Measurements from ENCODE around the gene CDH4. TPM values are rescaled to one million over a fixed set of nuclear protein-coding genes. Genes with fewer than 3 reads are reported as not detected.

The CDH4 gene
- total and polyA plus RNA-seq, 2 donors (not counting 3 experiments of a cell fraction or from before 2014, with no cell fraction given) = 0.17 to 0.51 TPM

DNA sequence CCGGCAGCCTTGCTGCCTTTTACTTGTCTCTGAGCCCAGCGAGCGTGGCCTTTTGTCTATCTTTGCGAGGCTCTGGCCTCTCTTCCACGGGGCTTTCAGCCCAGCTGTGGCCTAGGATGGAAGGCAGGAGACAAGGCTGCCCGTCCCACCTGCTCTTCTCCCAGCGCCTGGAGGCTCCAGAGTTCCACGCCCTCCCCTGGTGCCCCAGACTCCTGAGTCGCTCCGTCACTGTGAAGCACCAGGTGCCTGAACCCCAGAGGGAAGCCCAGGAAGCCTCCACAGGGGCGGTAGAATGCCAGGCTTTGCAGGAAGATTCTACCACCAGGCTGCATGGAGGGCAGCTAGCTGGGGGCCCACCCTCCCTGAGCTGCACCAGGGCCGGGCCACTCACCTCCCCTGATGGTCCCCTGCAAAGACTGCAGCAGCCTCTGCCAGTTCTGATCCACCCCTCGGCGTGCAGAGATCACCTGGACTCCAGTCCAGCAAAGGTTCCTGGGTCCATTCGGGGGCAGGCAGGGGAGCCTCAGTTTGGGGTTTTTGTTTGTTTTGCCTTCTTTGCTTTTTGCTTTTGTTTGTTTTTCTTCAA is 384.6 kb downstream of the CDH4 start:
- Histone ChIP-seq H3K79me2 (ENCODE audit: control insufficient read depth, insufficient read depth, low read length) (no peaks in the 10 kb centered on the region), H3K27ac (ENCODE audit: insufficient read depth, low read depth, low read length) (no peak overlapping the region), H3K9me3 (replicated peaks; ENCODE audit: control insufficient read depth, insufficient read depth, low read length) (peaks cover 6% of the 10 kb centered on the region), H3K27me3 (ENCODE audit: control insufficient read depth in 2 of 2, insufficient read depth in 2 of 2, low read length in 2 of 2) (no peaks in the 10 kb centered on the region), H3K4me2 (ENCODE audit: insufficient read depth, low read length) (no peak overlapping the region), H3K9ac (replicated peaks; ENCODE audit: extremely low read depth, insufficient read depth, low read length) (no peak overlapping the region), H2AFZ (ENCODE audit: low read depth, low read length) (no peak overlapping the region), H3K4me1 (ENCODE audit: control insufficient read depth, extremely low read depth, insufficient read depth, low read length) (no peaks in the 10 kb centered on the region), H3K36me3 (ENCODE audit: control insufficient read depth in 2 of 2, extremely low read depth in 1 of 2, insufficient read depth in 2 of 2, low read length in 2 of 2) (no peaks in the 10 kb centered on the region), H4K20me1 (replicated peaks; ENCODE audit: control insufficient read depth, extremely low read depth, insufficient read depth, low read length) (no peaks in the 10 kb centered on the region), H3K9me1 (replicated peaks; ENCODE audit: control insufficient read depth, extremely low read depth, insufficient read depth, low read length) (no peaks in the 10 kb centered on the region), H3K4me3 (replicated peaks in 1 of 3; ENCODE audit: insufficient read depth in 1 of 3, low read depth in 1 of 3, low read length in 3 of 3) (no peak overlapping the region)
- FAIRE-seq = no peak
- DNase-seq (ENCODE audit: low read depth, low spot score) = no peak
- TF ChIP-seq GATA2 (IDR thresholded peaks at IDR 0.05; ENCODE audit: insufficient read depth, insufficient read length, low read depth, low read length) (no peak), POLR2AphosphoS5 (IDR thresholded peaks at IDR 0.05; ENCODE audit: insufficient read depth, low read depth, low read length) (no peak), POLR2A (IDR thresholded peaks at IDR 0.05; ENCODE audit: low read depth, low read length) (no peak), MYC (IDR thresholded peaks at IDR 0.05; ENCODE audit: low read depth, low read length) (no peak)
- TF ChIP-seq, protein P1, sequence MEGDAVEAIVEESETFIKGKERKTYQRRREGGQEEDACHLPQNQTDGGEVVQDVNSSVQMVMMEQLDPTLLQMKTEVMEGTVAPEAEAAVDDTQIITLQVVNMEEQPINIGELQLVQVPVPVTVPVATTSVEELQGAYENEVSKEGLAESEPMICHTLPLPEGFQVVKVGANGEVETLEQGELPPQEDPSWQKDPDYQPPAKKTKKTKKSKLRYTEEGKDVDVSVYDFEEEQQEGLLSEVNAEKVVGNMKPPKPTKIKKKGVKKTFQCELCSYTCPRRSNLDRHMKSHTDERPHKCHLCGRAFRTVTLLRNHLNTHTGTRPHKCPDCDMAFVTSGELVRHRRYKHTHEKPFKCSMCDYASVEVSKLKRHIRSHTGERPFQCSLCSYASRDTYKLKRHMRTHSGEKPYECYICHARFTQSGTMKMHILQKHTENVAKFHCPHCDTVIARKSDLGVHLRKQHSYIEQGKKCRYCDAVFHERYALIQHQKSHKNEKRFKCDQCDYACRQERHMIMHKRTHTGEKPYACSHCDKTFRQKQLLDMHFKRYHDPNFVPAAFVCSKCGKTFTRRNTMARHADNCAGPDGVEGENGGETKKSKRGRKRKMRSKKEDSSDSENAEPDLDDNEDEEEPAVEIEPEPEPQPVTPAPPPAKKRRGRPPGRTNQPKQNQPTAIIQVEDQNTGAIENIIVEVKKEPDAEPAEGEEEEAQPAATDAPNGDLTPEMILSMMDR (IDR thresholded peaks at IDR 0.05; ENCODE audit: extremely low read depth in 1 of 2, insufficient read depth in 1 of 2, low read depth in 1 of 2, low read length in 2 of 2) = no peak
- TF ChIP-seq, protein P2, sequence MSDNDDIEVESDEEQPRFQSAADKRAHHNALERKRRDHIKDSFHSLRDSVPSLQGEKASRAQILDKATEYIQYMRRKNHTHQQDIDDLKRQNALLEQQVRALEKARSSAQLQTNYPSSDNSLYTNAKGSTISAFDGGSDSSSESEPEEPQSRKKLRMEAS (IDR thresholded peaks at IDR 0.05; ENCODE audit: insufficient read depth, insufficient read length) = no peak
- BruUV-seq (replicated peaks) = no TSS peak
- intact Hi-C loops (cut with micrococcal nuclease) = no loop called here
- ChIA-PET POLR2A (no interaction called here), CTCF (no interaction called here)
- dilution Hi-C loops (cut with MboI; ENCODE audit: extremely low pct_ligation_motif_present, low sequenced_read_pairs) = no loop called here

Data from endothelial cell of umbilical vein (primary cell).